ENCODE results near the gene CFTR.
"Not testable (repeated sequence)": the region's sequence is repeated elsewhere in the genome, so short reads cannot be mapped to it uniquely, and the experiment has no call there.

CFTR gene

DNA sequence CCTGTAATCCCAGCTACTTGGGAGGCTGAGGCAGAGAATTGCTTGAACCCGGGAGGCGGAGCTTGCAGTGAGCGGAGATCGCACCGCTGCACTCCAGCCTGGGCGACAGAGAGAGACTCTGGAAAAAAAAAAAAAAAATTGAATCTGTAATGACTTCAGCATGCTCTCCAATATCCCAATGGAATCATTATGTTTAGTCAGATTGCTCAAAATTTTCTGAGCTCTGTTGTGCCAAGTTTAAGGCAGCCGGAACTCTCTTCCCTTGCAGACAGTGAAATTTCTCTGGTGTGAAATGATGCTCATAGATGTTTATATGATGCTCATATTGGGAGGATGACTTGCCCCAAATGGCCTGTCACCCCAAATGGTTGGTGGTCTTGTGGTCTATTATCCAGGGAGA lies 212.5 kb downstream of the CFTR start:
- DNase-seq = no peak

DNA sequence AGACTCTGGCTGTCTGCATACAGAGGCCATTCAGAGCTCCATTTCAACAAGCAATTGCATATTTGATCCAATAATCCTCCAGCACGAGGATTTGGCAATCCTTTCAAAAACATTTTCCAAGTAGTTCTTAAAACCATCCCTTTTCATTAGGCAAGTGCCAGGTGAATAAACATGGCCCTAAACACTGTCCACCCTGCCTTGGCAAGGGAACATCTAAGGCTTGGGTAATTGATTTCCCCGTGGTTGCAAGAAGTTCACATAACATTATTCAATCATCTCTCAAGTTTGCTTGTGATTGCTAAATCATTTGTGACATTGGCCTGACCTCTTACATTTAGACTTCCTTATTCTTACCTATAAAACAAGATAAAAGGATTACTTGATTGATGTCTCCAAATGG lies 218.2 kb downstream of the CFTR start:
- no peak for DNase-seq

DNA sequence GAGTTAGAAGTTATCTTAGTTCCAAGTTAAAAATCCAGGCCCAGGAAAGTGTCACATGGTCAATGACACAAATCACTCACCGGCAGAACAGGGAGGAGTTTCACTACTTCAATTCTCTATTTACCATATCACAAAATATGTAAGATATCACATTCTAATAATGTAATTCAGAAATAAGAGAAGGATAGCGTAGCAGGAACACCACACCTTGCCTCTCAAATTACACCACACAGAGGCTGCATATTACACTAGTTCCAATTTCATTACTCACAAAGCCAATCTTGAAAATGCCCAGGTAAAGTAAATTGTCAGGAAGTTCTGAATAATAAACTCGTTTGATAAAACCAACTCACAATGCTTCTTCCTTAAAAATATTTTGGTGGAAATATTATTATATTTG lies 224.2 kb downstream of the CFTR start:
- DNase-seq = no peak

DNA sequence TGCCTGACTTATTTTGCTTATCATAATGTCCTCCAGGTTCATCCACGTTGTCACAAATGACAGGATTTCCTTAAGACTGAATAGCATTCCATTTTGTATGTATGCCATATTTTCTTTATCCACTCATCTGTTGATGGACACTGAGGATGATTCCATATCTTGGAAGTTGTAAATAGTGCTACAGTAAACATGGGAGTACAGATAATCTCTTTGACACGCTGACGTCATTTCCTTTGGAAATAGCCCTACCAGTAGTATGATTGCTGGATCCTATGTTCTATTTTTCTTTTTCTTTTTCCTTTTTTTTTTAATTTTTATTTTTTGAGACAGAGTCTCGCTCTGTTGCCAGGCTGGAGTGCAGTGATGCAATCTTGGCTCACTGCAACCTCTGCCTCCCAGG lies 225.8 kb downstream of the CFTR start:
- DNase-seq = no peak

DNA sequence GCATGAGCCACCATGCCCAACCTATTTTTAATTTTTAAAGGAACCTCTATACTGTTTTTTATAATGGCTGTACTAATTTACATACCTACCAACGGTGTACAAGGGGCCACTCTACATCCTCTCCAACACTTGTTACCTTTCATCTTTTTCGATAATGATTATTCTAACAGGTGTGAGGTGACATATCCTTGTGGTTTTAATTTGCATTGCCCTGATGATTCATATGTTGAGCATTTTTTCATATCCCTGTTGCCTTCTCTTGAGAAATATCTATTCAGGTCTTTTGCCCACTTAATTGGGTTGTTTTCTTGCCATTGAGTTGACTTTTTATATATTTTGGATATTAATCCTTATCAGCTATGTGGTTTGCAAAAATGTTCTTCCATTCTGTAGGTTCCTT lies 226.4 kb downstream of the CFTR start:
- DNase-seq = no peak

DNA sequence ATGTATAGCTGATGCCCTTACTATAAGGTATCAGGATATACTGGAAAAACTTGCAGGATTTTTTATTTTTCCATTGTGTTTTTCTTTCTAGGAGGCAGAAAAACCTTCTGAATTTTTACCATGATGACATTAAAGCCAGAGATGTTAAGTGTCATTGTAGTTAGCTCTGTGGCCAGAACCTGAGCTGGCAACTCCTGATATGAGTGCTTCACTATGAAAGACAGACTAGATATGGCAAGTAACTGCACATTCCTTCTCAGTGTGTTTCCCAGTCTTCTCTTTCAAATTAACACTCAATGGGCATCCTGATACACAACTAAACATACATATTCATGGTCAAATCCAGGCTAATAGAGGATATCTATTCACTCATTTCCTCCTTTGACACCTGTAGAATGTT lies 227.3 kb downstream of the CFTR start:
- DNase-seq = no peak

DNA sequence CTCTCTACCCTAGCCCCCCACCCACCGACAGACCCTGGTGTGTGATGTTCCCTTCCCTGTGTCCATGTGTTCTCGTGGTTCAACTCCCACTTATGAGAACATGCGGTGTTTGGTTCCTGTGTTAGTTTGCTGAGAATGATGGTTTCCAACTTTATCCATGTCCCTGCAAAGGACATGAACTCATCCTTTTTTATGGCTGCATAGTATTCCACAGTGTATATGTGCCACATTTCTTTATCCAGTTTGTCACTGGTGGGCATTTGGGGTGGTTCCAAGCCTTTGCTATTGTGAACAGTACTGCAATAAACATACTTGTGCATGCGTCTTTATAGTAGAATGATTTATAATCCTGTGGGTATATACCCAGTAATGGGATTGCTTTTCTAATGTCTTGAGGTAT lies 228.3 kb downstream of the CFTR start:
- not testable (repeated sequence) for DNase-seq

DNA sequence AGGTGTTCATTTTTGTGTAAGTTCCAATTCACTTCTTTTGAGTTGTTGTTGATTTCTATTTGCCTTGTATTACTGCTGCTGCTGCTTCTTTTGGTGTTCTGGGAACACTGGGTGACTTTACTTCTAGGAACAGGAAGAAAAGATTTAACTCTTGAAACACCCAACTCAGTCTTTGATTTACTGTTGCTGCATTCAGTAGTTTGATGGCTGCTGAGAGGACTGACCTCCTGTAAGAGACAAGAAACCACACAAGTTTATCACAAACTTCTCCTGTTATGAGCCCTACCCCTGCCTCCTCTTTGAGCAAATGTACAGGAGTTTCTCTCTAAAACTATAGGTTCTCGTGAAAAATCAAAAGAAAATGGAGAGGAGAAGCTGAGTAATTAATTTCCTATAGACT lies 231.7 kb downstream of the CFTR start:
- no peak for DNase-seq

DNA sequence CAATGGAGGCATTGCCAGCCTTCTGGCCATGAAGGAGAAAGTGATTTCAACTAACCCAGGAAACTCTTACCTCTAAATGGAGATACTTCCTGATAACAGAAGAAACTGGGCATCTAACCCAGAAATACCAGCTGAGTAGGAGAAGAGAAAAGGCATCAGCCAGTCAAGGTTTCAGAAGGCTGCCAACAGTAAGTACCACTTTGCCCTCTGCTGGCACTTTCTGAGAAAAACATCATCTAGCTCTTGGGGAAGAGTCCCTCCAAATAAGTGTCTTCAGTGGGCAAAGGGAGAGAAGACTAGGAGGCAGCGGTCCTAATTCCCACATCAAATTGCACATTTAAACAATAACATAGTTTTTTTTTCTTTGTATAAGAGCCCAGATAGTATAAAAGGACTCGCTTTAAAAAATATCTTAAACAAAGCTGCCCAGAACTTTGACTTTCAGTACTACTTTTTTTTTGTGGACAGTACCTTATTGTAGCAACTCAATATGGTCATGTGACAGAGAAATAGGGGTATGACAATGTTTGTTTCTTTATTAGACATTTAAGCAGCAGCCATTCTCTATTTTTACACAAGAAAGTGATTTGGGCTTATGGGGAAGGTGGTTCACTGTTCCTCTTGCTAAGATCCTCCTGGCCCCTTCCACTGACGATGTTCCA lies 236.1 kb downstream of the CFTR start:
- peak; percentile 27 to 41 (median 40) for DNase-seq

DNA sequence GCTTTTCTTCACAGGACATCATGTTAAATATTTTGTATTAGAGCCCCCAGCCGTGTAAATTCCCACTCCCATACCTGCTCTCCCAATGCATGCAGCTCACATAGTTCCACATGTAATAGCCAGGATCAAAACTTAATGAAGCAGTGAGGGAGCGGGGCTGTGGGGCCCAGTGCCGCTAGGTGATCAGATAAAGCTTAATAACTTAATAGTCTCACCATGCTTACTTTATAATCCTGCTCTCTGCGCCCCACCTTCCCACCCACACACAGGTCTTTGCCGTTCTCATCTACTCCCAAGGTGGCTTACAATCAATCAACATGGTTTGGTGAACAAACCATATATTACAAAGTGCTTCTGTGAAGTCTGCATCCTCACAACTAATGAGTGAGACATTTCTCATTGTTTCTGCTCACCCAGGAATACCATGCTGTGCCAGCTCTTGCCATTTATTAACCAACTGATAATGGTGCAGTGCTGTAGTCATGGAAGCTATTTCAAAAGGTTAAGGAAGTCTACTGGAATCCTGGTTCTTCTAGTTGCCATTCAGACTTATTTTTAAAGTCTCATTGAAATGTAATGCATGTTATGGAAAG lies 237.0 kb downstream of the CFTR start:
- DNase-seq = no peak

DNA sequence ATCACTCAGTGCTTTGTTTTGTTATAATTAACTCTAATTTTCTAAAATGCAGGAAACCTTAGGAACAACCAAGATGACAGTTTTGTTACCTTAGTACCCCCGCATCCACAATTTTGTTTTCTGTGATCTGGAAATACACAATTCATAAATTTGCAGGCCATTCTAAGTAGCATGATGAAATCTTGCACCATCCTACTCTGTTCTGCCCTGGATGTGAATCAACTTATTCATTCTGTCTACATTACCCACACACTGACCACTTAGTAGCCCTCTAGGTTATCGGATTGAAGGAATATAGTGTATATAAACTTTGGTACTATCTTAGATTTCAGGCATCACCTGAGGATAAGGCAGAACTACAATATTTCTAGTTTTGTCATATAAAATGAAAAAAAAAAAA lies 237.5 kb downstream of the CFTR start:
- DNase-seq = no peak

Measured in suppressor macrophage (primary cell).